Measurements from ENCODE around the gene DUS1L.

DUS1L gene

DNA sequence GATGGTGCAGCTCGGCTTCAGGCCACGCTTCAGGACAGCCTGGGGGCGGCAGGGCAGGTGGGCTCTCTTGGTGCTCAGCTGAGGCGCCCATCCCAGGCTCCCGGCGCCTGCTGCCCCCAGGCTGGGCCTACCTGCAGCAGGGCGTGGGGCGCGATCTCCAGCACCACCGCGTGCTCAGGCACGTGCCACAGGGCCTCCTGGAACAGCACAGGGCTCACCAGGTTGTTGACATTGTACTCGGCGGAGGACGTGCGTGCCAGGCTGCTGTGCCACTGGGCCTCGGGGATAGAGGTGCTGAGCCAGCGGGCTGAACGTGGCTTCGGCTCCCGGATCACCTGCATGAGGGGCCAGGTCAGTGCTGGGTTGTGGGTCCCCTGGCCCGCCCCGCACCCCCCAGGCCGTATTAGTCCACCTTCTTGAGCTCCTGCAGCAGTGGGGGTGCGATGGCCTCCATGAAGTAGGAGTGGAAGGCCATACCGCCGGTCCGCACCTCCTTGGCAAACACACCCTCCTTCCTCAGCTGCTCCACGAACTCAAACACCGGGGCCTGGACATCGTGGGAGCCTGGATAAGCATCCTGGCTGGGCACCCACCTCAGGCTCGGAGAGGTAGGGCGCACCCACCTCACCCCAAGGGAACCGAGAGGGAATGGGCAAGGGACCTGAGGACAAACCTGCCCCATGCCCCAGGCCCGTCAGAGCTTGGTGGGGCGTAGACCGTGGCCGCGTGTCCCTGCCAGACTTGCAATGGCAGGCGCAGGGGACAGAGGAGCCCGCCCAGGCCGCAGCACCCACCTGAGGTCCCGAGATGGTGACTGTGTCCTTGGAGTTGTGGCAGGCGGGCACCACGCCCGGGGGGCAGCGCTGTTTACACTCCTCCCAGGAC lies 23.5 kb upstream of the DUS1L start:
- Histone ChIP-seq H3K79me2 (ENCODE audit: low read length) (peaks cover 14% of the 10 kb centered on the region), H3K27ac (ENCODE audit: low read length) (no peak overlapping the region), H3K9me3 (ENCODE audit: insufficient read depth, low read length) (no peaks in the 10 kb centered on the region), H3K27me3 (ENCODE audit: low read depth, low read length) (no peaks in the 10 kb centered on the region), H3K4me1 (ENCODE audit: low read length) (no peaks in the 10 kb centered on the region), H3K36me3 (replicated peaks; ENCODE audit: low read depth, low read length) (peaks cover 82% of the 10 kb centered on the region), H2AFZ (ENCODE audit: low read depth, low read length) (no peak overlapping the region), H3K4me2 (ENCODE audit: low read length) (no peak overlapping the region), H3K9ac (ENCODE audit: low read length) (no peak overlapping the region), H4K20me1 (ENCODE audit: insufficient read depth, low read length) (peaks cover 15% of the 10 kb centered on the region; the same call in 1 of the 2 replicates), H3K4me3 (ENCODE audit: low read length) (no peak overlapping the region)
- TF ChIP-seq, protein P1, sequence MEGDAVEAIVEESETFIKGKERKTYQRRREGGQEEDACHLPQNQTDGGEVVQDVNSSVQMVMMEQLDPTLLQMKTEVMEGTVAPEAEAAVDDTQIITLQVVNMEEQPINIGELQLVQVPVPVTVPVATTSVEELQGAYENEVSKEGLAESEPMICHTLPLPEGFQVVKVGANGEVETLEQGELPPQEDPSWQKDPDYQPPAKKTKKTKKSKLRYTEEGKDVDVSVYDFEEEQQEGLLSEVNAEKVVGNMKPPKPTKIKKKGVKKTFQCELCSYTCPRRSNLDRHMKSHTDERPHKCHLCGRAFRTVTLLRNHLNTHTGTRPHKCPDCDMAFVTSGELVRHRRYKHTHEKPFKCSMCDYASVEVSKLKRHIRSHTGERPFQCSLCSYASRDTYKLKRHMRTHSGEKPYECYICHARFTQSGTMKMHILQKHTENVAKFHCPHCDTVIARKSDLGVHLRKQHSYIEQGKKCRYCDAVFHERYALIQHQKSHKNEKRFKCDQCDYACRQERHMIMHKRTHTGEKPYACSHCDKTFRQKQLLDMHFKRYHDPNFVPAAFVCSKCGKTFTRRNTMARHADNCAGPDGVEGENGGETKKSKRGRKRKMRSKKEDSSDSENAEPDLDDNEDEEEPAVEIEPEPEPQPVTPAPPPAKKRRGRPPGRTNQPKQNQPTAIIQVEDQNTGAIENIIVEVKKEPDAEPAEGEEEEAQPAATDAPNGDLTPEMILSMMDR (IDR thresholded peaks at IDR 0.05; ENCODE audit: low read depth, low read length), result no peak
- no peak for TF ChIP-seq EZH2phosphoT487 (IDR thresholded peaks at IDR 0.05; ENCODE audit: low read depth)

DNA sequence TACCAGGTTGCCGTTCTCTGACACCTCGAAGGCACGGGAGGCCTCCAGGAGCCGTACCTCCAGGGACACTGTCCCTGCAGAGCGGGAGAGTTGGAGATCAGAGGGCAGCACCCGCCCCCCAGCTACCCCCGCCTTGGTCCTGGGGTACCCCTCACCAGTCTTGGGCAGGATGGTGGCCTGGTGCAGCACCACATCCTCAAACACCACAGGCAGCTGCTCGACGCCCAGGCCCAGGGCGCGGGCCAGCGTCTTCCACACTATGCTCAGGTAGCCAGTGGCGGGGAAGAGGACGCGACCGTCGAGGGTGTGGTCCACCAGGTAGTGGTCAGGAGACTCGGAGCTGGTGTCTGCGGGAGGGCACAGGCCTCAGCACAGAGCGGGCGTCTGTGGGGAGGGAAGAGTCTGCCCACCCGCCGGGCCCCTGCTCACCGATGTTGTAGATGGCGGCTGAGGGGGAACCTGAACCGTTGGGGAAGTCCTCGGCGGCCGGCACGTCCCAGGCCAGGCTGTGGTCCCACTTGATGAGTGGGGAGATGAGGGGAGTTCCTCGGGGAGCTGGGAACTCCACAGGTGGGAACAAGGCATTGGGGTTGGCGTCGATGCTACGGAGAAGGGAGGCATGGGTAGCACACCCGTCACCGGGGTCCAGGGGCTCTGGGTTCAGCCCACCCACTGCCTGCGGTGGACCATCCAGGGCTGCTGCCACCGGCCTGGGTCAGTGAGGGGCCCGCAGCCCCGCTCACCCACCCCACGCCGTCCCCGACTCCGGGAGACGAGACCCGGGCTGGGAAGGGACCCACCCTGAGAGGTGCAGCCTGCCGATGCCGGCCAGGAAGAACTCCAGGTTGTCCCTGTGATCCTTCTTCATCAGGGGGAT lies 22.6 kb upstream of the DUS1L start:
- H3K9me3 ChIP-seq (ENCODE audit: insufficient read depth, low read length), result no peaks in the 10 kb centered on the region
- TF ChIP-seq EZH2phosphoT487 (IDR thresholded peaks at IDR 0.05; ENCODE audit: low read depth), result no peak
- TF ChIP-seq, protein P1 (IDR thresholded peaks at IDR 0.05; ENCODE audit: low read depth, low read length), result no peak
- H3K36me3 ChIP-seq (replicated peaks; ENCODE audit: low read depth, low read length), result peaks cover 84% of the 10 kb centered on the region
- H3K9ac ChIP-seq (ENCODE audit: low read length), result no peak overlapping the region
- peaks cover 8% of the 10 kb centered on the region for H3K79me2 ChIP-seq (ENCODE audit: low read length)
- H4K20me1 ChIP-seq (ENCODE audit: insufficient read depth, low read length), result peaks cover 17% of the 10 kb centered on the region; the same call in 1 of the 2 replicates
- no peak overlapping the region for H2AFZ ChIP-seq (ENCODE audit: low read depth, low read length)
- no peaks in the 10 kb centered on the region for H3K27me3 ChIP-seq (ENCODE audit: low read depth, low read length)
- no peak overlapping the region for H3K27ac ChIP-seq (ENCODE audit: low read length)
- no peak overlapping the region for H3K4me2 ChIP-seq (ENCODE audit: low read length)
- no peaks in the 10 kb centered on the region for H3K4me1 ChIP-seq (ENCODE audit: low read length)
- H3K4me3 ChIP-seq (ENCODE audit: low read length), result no peak overlapping the region

DNA sequence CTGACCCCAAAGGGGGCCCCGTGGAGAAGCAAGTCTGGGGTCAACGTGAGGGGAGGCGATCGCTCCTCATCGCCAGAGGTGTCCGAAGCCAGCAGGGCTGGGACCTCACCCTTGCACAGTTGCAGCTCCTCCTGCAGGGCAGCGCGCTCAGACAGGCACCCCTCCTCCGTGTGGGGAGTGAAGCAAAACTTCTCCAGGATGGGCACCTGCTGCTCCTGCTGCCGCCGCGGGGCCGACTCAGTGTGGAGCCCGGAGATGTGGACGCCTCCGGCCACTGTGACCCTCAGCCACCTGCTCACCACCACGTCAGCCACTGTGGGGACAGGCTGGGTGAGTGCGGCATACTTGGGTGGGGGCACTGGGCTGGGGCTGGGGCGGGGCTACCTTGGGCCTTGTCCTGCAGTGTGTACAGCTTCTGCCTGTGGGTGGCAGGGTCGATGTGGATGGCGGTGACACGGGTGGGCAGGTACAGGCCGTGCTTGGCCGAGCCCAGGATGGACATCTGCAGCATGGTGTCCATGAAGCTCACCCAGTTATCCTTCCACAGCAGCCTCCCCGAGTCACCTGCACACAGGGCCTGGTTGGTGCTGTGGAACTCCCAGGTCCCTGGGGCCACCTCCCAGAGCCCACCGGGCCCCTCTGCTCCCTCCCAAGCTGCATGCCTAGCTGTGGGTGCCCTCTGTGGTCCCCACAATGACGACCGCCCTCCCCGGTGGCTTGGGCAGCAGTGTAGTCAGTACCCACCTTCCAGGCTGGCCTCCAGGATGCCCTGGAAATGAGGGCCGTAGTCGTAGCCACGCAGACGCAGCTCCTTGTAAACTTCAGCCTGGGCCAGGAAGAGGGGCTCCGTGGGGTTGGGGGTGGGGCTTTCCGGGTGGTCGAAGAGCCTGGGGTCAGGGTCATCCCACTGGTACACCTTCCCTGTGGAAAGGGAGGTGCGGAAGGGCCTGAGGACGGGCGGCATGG lies 21.6 kb upstream of the DUS1L start:
- TF ChIP-seq, protein P1 (IDR thresholded peaks at IDR 0.05; ENCODE audit: low read depth, low read length), result no peak
- TF ChIP-seq EZH2phosphoT487 (IDR thresholded peaks at IDR 0.05; ENCODE audit: low read depth), result no peak
- Histone ChIP-seq H3K9me3 (ENCODE audit: insufficient read depth, low read length) (no peaks in the 10 kb centered on the region), H2AFZ (ENCODE audit: low read depth, low read length) (no peak overlapping the region), H3K27me3 (ENCODE audit: low read depth, low read length) (no peaks in the 10 kb centered on the region), H3K36me3 (replicated peaks; ENCODE audit: low read depth, low read length) (peaks cover 84% of the 10 kb centered on the region), H3K9ac (ENCODE audit: low read length) (no peak overlapping the region), H3K79me2 (ENCODE audit: low read length) (peaks cover 2% of the 10 kb centered on the region; the same call in 1 of the 2 replicates), H3K4me2 (ENCODE audit: low read length) (no peak overlapping the region), H3K4me1 (ENCODE audit: low read length) (no peaks in the 10 kb centered on the region), H4K20me1 (ENCODE audit: insufficient read depth, low read length) (peaks cover 15% of the 10 kb centered on the region; the same call in 1 of the 2 replicates), H3K27ac (ENCODE audit: low read length) (no peak overlapping the region), H3K4me3 (ENCODE audit: low read length) (no peak overlapping the region)
